Fibroblast of lung (primary cell): ENCODE data around the gene KIR3DL2.
"Not testable (repeated sequence)": the region's sequence is repeated elsewhere in the genome, so short reads cannot be mapped to it uniquely, and the experiment has no call there.

Experiments used
- CTCF ChIP-seq, 2 donors: IDR thresholded peaks in 1 of 2; conservative IDR thresholded peaks in 1 of 2; 1 replicate in 1 of 2; 2 replicates in 1 of 2; pipeline ENCODE4 v1.5.1; 2011 to 2012; ENCODE audit warnings: low read length in 2 of 2, control low read depth in 1 of 2, inconsistent platforms in 1 of 2, low read depth in 1 of 2, mild to moderate bottlenecking in 1 of 2
- EZH2 ChIP-seq: IDR thresholded peaks from 2 replicates; pipeline ENCODE4 v1.5.1; 2012; ENCODE audit warnings: low read length, control low read depth, mild to moderate bottlenecking; ENCODE audit errors: missing control alignments

DNA sequence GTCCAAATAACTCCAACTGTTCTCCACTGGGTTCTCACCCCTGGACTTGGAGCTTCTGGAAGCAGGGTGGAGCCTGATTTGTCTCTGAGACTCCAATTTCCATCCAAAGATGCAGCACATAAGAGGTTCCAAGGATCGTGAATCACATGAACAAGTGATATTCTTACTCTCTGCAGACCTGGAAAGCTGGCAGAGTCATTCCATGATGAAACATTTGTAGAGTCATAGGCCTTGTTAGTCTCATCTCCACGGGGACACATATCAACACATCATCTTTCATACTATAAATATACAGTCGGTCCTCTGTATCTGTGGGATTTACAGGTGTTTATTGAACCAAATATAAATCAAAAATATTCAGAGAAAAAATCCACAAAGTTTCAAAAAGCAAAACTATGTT lies 35.7 kb upstream of the KIR3DL2 start:
- not testable (repeated sequence) for TF ChIP-seq CTCF (conservative IDR thresholded peaks at IDR 0.05 in 1 of 2, IDR thresholded peaks at IDR 0.05 in 1 of 2; ENCODE audit: low read depth in 1 of 2, low read length in 2 of 2); EZH2
